B cell (primary cell): ENCODE data around the gene STK38L. TPM values are rescaled to one million over a fixed set of nuclear protein-coding genes. Genes with fewer than 3 reads are reported as not detected.

Experiments used
- ATAC-seq: fragments of 200-7000 bp; cut with Tn5 transposase; one replicate; pipeline ENCODE4 v1.10.0; 2021; ENCODE audit warnings: low read depth, mild to moderate bottlenecking, moderate number of reproducible peaks, moderate library complexity
- CTCF ChIA-PET: fragments of 350-600 bp; sonication (Branson Sonifier 250); formaldehyde crosslinking; loops from one replicate; lab custom pipeline; 2021; ENCODE audit warnings: antibody characterized with exemption, inconsistent platforms; lab: Charles Lee
- POLR2A ChIA-PET: fragments of 350-600 bp; sonication (Branson Sonifier 250); formaldehyde crosslinking; loops from one replicate; lab custom pipeline; 2021; ENCODE audit warnings: antibody characterized with exemption; lab: Charles Lee
- DNase-seq: peaks from one replicate; pipeline ENCODE4 v3.0.0; 2013
- H2AFZ ChIP-seq: 2 replicates; pipeline ENCODE4 v1.6.1; 2012; ENCODE audit warnings: mild to moderate bottlenecking, low read depth, low read length; ENCODE audit not compliant: insufficient read depth, poor library complexity, severe bottlenecking
- H3K27ac ChIP-seq, 2 donors: 1 replicate in 1 of 2; 2 replicates in 1 of 2; pipeline ENCODE4 v1.5.1; 2012 to 2013; ENCODE audit warnings: low read length in 2 of 2, mild to moderate bottlenecking in 2 of 2, moderate library complexity in 1 of 2
- H3K27me3 ChIP-seq, 4 experiments: fragments of 200-600 bp in 1 of 4; sonication (generic) in 1 of 4; replicated peaks in 1 of 4; 1 replicate in 2 of 4; 2 replicates in 2 of 4; pipeline versions ENCODE4 v1.6.1 to v1.7.0; 2013 to 2016; ENCODE audit warnings: low read length in 3 of 4, mild to moderate bottlenecking in 2 of 4, mixed read lengths in 1 of 4, moderate library complexity in 1 of 4; ENCODE audit not compliant: insufficient read depth in 4 of 4, control insufficient read depth in 3 of 4; ENCODE audit errors: control extremely low read depth in 1 of 4
- H3K36me3 ChIP-seq, 2 experiments: replicated peaks in 1 of 2; 1 replicate in 1 of 2; 2 replicates in 1 of 2; pipeline versions ENCODE4 v1.6.1 to v1.7.1; 2013; ENCODE audit warnings: low read length in 1 of 2; ENCODE audit not compliant: insufficient read depth in 2 of 2, control insufficient read depth in 1 of 2; ENCODE audit errors: control extremely low read depth in 1 of 2, extremely low read depth in 1 of 2
- H3K4me1 ChIP-seq, 2 donors: fragments of 200-600 bp in 1 of 2; sonication (generic) in 1 of 2; 1 replicate in 1 of 2; 2 replicates in 1 of 2; pipeline versions ENCODE4 v1.5.1 to v1.6.1; 2013 to 2017; ENCODE audit warnings: low read length in 2 of 2; ENCODE audit not compliant: control insufficient read depth in 2 of 2, insufficient read depth in 2 of 2
- H3K4me2 ChIP-seq: replicated peaks from 2 replicates; pipeline ENCODE3; 2012; ENCODE audit warnings: mild to moderate bottlenecking, low read depth, low read length; ENCODE audit not compliant: poor library complexity, severe bottlenecking
- H3K4me3 ChIP-seq, 5 experiments: fragments of 200-600 bp in 1 of 5; sonication (generic) in 1 of 5; 1 replicate in 3 of 5; 2 replicates in 2 of 5; pipeline versions ENCODE4 v1.5.1 to v1.7.0; 2011 to 2016; ENCODE audit warnings: low read length in 4 of 5, mild to moderate bottlenecking in 4 of 5, low read depth in 2 of 5, control low read depth in 1 of 5, moderate library complexity in 1 of 5; ENCODE audit not compliant: insufficient read depth in 1 of 5; ENCODE audit errors: control extremely low read depth in 1 of 5, extremely low read depth in 1 of 5
- H3K79me2 ChIP-seq: fragments of 200-600 bp; sonication (generic); one replicate; pipeline ENCODE4 v1.6.0; 2016; ENCODE audit warnings: low read length; ENCODE audit not compliant: control insufficient read depth, insufficient read depth
- H3K9ac ChIP-seq: fragments of 200-600 bp; sonication (generic); 2 replicates; pipeline ENCODE4 v1.6.1; 2017; ENCODE audit warnings: mild to moderate bottlenecking, low read length, moderate library complexity
- H3K9me3 ChIP-seq, 3 donors: one replicate each; pipeline versions ENCODE4 v1.6.1 to v1.7.1; 2013; ENCODE audit warnings: low read length in 2 of 3; ENCODE audit not compliant: control insufficient read depth in 2 of 3, insufficient read depth in 1 of 3; ENCODE audit errors: control extremely low read depth in 1 of 3
- H4K20me1 ChIP-seq: 2 replicates; pipeline ENCODE4 v1.6.0; 2012; ENCODE audit warnings: mild to moderate bottlenecking, low read length; ENCODE audit not compliant: insufficient read depth, control insufficient read depth, poor library complexity, severe bottlenecking
- H3K27ac Mint-ChIP-seq: one replicate; pipeline ENCODE4 v1.8.0; 2021; ENCODE audit warnings: mixed read lengths
- H3K27me3 Mint-ChIP-seq: one replicate; pipeline ENCODE4 v1.8.0; 2021; ENCODE audit warnings: mixed read lengths
- H3K4me1 Mint-ChIP-seq: one replicate; pipeline ENCODE4 v1.8.0; 2021; ENCODE audit warnings: mixed read lengths
- H3K4me3 Mint-ChIP-seq: one replicate; pipeline ENCODE4 v1.8.0; 2021; ENCODE audit warnings: mixed read lengths
- H3K9me3 Mint-ChIP-seq: one replicate; pipeline ENCODE4 v1.8.0; 2022; ENCODE audit warnings: mixed read lengths; ENCODE audit not compliant: insufficient read depth
- CTCF ChIP-seq: fragments of 200-600 bp; IDR thresholded peaks from one replicate; pipeline ENCODE4 v1.8.0; 2022; ENCODE audit warnings: antibody characterized with exemption, mild to moderate bottlenecking
- EZH2 ChIP-seq: IDR thresholded peaks from 2 replicates; pipeline ENCODE4 v1.6.1; 2012; ENCODE audit warnings: borderline replicate concordance, low read depth, mild to moderate bottlenecking, moderate library complexity, low read length; ENCODE audit not compliant: insufficient read depth, poor library complexity, severe bottlenecking
- WGBS: methylation state at CpG from one replicate; pipeline ENCODE4 v1.1.5; 2013; ENCODE audit warnings: missing lambda C conversion rate; ENCODE audit not compliant: insufficient coverage; 5-methylcytosine and 5-hydroxymethylcytosine counted together
- intact Hi-C: fragments of 100-400 bp; cut with micrococcal nuclease; formaldehyde crosslinking; loops from one replicate; pipeline ENCODE4 v1.10.0; 2022
- polyA plus RNA-seq: library from polyadenylated mRNA; depleted of rRNA; stranded (reverse); fragments of >200 nt; gene quantifications from 2 replicates; pipeline ENCODE4 v1.2.3, GENCODE V29; 2012
- total RNA-seq, 2 donors: library from RNA; stranded (reverse); fragments of 120-200 nt in 1 of 2; gene quantifications; 1 replicate in 1 of 2; 2 replicates in 1 of 2; pipeline versions ENCODE4 v1.2.3 to v1.2.4, GENCODE V29; 2013 to 2022

STK38L gene
- total and polyA plus RNA-seq, 2 donors (not counting 1 experiment from before 2014, with no cell fraction given) = 5.5 to 21.2 TPM

GRCh38 chr12:27347779-27348178 lies 103.7 kb downstream of the STK38L start:
- Histone ChIP-seq H2AFZ (no peak overlapping the region), H3K27me3 (no peaks in the 10 kb centered on the region), H4K20me1 (no peaks in the 10 kb centered on the region), H3K9ac (no peak overlapping the region), H3K4me1 (no peaks in the 10 kb centered on the region), H3K4me2 (no peak overlapping the region), H3K27ac (no peak overlapping the region), H3K4me3 (no peak overlapping the region), H3K79me2 (no peaks in the 10 kb centered on the region), H3K36me3 (no peaks in the 10 kb centered on the region), H3K9me3 (peaks cover 0 to 1% (median 0%) of the 10 kb centered on the region in 3 donors)
- WGBS = 100% methylated on average over 1 of the region's 2 CpGs
- Mint-ChIP-seq H3K9me3 (no peaks in the 10 kb centered on the region), H3K4me3 (no peak overlapping the region), H3K27me3 (no peaks in the 10 kb centered on the region), H3K27ac (no peak overlapping the region), H3K4me1 (no peaks in the 10 kb centered on the region)
- no peak for DNase-seq
- TF ChIP-seq EZH2 (no peak), CTCF (no peak)
- POLR2A ChIA-PET = no interaction called here
- no peak for ATAC-seq
- intact Hi-C loops = no loop called here
- CTCF ChIA-PET = no interaction called here

GRCh38 chr12:27351476-27351875 lies 107.4 kb downstream of the STK38L start:
- 98% methylated on average over 3 of the region's 7 CpGs for WGBS
- Histone ChIP-seq H3K27ac (no peak overlapping the region), H3K9me3 (peaks cover 0 to 1% (median 0%) of the 10 kb centered on the region in 3 donors), H4K20me1 (no peaks in the 10 kb centered on the region), H3K4me1 (no peaks in the 10 kb centered on the region), H3K27me3 (no peaks in the 10 kb centered on the region), H3K79me2 (no peaks in the 10 kb centered on the region), H3K36me3 (no peaks in the 10 kb centered on the region), H3K4me2 (no peak overlapping the region), H3K9ac (no peak overlapping the region), H3K4me3 (no peak overlapping the region), H2AFZ (no peak overlapping the region)
- Mint-ChIP-seq H3K4me1 (no peaks in the 10 kb centered on the region), H3K4me3 (no peak overlapping the region), H3K9me3 (no peaks in the 10 kb centered on the region), H3K27me3 (no peaks in the 10 kb centered on the region), H3K27ac (no peak overlapping the region)
- POLR2A ChIA-PET = no interaction called here
- intact Hi-C loops = no loop called here
- TF ChIP-seq EZH2 = no peak
- TF ChIP-seq CTCF = no peak
- DNase-seq = no peak
- no peak for ATAC-seq
- CTCF ChIA-PET = no interaction called here
